ENCODE results near the gene GPR17. TPM values are rescaled to one million over a fixed set of nuclear protein-coding genes. Genes with fewer than 3 reads are reported as not detected.

GPR17 gene
- total RNA-seq, 2 donors from 2014 or later: 0.16 to 0.20 TPM

DNA sequence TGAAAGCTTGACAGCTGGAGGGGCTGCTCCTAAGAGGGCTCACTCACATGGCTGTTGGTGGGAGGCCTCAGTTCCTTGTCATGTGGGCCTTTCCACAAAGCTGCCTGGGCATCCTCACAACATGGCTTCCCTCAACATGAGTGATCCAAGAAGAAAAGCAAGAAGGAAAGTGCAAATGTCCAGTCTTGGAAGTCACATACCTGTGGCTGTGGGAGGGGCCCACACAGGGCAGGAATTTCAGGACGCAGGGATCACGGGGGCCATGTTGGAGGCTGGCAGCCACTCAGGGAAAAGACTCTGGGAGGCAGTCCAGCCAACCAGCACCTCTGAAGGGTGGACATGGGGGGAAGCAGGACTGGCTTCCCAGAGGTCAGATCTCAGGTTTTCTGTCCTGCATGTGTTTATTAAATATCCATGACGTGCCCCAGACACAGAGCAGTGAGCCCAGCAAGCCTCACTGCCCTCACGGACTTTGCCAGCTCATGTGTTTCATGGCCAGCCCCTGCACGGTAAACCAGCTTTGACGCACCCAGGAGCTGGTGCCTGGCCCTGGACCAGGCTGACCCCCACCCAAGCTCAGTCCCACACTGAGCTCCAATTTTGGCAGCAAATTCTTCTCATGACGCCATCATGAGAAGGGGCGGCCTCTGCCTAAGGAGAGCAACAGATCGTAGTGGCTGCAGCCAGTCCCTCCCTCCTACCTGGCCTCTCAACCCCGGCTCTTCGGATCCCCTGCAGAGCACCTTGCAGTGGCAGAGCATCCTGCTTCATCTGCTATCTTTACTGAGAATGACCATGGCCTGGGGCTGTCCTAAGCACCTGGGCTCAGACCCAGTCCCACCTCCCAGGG is 34.7 kb upstream of the GPR17 start:
- H3K9ac ChIP-seq (ENCODE audit: low read depth in 2 of 2, low read length in 2 of 2): no peak overlapping the region
- H3K36me3 ChIP-seq: peaks cover 4% of the 10 kb centered on the region
- no peaks in the 10 kb centered on the region for H3K4me1 ChIP-seq
- TF ChIP-seq, protein P1, sequence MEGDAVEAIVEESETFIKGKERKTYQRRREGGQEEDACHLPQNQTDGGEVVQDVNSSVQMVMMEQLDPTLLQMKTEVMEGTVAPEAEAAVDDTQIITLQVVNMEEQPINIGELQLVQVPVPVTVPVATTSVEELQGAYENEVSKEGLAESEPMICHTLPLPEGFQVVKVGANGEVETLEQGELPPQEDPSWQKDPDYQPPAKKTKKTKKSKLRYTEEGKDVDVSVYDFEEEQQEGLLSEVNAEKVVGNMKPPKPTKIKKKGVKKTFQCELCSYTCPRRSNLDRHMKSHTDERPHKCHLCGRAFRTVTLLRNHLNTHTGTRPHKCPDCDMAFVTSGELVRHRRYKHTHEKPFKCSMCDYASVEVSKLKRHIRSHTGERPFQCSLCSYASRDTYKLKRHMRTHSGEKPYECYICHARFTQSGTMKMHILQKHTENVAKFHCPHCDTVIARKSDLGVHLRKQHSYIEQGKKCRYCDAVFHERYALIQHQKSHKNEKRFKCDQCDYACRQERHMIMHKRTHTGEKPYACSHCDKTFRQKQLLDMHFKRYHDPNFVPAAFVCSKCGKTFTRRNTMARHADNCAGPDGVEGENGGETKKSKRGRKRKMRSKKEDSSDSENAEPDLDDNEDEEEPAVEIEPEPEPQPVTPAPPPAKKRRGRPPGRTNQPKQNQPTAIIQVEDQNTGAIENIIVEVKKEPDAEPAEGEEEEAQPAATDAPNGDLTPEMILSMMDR (IDR thresholded peaks at IDR 0.05): no peak
- no peaks in the 10 kb centered on the region for H3K27me3 ChIP-seq
- H3K27ac ChIP-seq: no peak overlapping the region
- no peak for DNase-seq
- no peaks in the 10 kb centered on the region for H3K9me3 ChIP-seq
- intact Hi-C loops (cut with DNase I): no loop called here
- H3K4me3 ChIP-seq: no peak overlapping the region

- Histone ChIP-seq H3K36me3 (peaks cover 4% of the 10 kb centered on the region), H3K4me3 (no peak overlapping the region), H3K9me3 (no peaks in the 10 kb centered on the region), H3K4me1 (no peaks in the 10 kb centered on the region), H3K27ac (no peak overlapping the region), H3K9ac (ENCODE audit: low read depth in 2 of 2, low read length in 2 of 2) (no peak overlapping the region), H3K27me3 (no peaks in the 10 kb centered on the region)
- no peak for DNase-seq
- TF ChIP-seq, protein P1 (IDR thresholded peaks at IDR 0.05): no peak
- intact Hi-C loops (cut with DNase I): no loop called here
Observed at GRCh38 chr2:127612111-127612822, 33.7 kb upstream of the GPR17 start.

DNA sequence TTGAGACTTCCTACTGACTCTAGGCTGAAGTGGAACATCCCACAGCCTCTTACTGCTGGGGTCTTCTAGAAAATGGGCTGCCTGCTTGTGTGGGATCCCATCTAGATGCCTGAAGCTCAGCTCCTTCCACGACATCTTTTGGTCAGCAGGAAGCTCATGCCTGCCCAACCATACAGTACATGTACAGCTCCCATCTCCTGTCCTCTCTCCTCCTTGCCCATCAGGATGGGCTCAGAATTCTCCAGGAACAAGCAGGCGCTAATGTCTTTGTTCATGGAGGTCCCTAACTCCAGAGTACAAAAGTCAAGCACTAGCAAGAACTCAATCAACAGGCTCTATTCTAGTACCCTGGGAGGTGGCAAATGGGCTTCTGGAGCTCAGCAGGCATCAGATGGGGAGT is 31.7 kb upstream of the GPR17 start:
- TF ChIP-seq, protein P1 (IDR thresholded peaks at IDR 0.05): no peak
- Histone ChIP-seq H3K27ac (no peak overlapping the region), H3K4me3 (no peak overlapping the region), H3K4me1 (no peaks in the 10 kb centered on the region), H3K27me3 (no peaks in the 10 kb centered on the region), H3K9me3 (no peaks in the 10 kb centered on the region), H3K9ac (ENCODE audit: low read depth in 2 of 2, low read length in 2 of 2) (no peak overlapping the region), H3K36me3 (peaks cover 4% of the 10 kb centered on the region)
- no peak for DNase-seq
- intact Hi-C loops (cut with DNase I): no loop called here

DNA sequence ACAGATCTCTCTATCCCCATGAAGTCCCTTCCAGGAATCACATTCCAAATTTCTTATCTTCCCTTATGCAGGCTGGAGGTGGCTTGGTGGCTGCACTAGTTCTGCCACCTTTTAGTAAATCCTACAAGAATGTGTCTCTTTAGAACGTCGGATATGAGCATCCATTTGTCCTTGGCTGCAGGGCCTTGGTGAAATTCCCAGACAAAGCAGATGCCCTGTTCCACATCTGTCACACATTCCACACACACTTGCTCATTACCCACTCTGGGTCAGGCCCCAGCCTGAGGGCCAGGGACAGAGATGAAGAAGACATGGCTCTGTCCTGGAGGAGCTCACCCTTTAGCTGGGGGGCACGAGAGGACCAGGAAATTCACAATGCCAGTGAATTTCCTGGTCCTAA is 31.2 kb upstream of the GPR17 start:
- TF ChIP-seq, protein P1 (IDR thresholded peaks at IDR 0.05): no peak
- no peaks in the 10 kb centered on the region for H3K4me1 ChIP-seq
- H3K9me3 ChIP-seq: no peaks in the 10 kb centered on the region
- DNase-seq: no peak
- H3K9ac ChIP-seq (ENCODE audit: low read depth in 2 of 2, low read length in 2 of 2): no peak overlapping the region
- intact Hi-C loops (cut with DNase I): no loop called here
- H3K36me3 ChIP-seq: peaks cover 4% of the 10 kb centered on the region
- H3K4me3 ChIP-seq: no peak overlapping the region
- H3K27me3 ChIP-seq: no peaks in the 10 kb centered on the region
- no peak overlapping the region for H3K27ac ChIP-seq

GRCh38 chr2:127615511-127616166 is 30.3 kb upstream of the GPR17 start:
- H3K9ac ChIP-seq (ENCODE audit: low read depth in 2 of 2, low read length in 2 of 2): no peak overlapping the region
- DNase-seq: no peak
- intact Hi-C loops (cut with DNase I): no loop called here
- no peaks in the 10 kb centered on the region for H3K9me3 ChIP-seq
- peaks cover 4% of the 10 kb centered on the region for H3K36me3 ChIP-seq
- no peak overlapping the region for H3K27ac ChIP-seq
- TF ChIP-seq, protein P1 (IDR thresholded peaks at IDR 0.05): no peak
- H3K4me1 ChIP-seq: no peaks in the 10 kb centered on the region
- H3K27me3 ChIP-seq: no peaks in the 10 kb centered on the region
- H3K4me3 ChIP-seq: no peak overlapping the region

Measured in colonic mucosa (tissue), 4 donors.